ENCODE data around the gene IL12RB2. TPM values are rescaled to one million over a fixed set of nuclear protein-coding genes. Genes with fewer than 3 reads are reported as not detected.
A peak's percentile ranks its signal among the peaks of the same experiment; 100 is the strongest.

Gene IL12RB2, protein sequence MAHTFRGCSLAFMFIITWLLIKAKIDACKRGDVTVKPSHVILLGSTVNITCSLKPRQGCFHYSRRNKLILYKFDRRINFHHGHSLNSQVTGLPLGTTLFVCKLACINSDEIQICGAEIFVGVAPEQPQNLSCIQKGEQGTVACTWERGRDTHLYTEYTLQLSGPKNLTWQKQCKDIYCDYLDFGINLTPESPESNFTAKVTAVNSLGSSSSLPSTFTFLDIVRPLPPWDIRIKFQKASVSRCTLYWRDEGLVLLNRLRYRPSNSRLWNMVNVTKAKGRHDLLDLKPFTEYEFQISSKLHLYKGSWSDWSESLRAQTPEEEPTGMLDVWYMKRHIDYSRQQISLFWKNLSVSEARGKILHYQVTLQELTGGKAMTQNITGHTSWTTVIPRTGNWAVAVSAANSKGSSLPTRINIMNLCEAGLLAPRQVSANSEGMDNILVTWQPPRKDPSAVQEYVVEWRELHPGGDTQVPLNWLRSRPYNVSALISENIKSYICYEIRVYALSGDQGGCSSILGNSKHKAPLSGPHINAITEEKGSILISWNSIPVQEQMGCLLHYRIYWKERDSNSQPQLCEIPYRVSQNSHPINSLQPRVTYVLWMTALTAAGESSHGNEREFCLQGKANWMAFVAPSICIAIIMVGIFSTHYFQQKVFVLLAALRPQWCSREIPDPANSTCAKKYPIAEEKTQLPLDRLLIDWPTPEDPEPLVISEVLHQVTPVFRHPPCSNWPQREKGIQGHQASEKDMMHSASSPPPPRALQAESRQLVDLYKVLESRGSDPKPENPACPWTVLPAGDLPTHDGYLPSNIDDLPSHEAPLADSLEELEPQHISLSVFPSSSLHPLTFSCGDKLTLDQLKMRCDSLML
- 1 to 10 TPM; 3.6 to 5.3 TPM for total RNA-seq
- polyA plus RNA-seq: 1 to 10 TPM; 4.2 to 7.3 TPM

DNA sequence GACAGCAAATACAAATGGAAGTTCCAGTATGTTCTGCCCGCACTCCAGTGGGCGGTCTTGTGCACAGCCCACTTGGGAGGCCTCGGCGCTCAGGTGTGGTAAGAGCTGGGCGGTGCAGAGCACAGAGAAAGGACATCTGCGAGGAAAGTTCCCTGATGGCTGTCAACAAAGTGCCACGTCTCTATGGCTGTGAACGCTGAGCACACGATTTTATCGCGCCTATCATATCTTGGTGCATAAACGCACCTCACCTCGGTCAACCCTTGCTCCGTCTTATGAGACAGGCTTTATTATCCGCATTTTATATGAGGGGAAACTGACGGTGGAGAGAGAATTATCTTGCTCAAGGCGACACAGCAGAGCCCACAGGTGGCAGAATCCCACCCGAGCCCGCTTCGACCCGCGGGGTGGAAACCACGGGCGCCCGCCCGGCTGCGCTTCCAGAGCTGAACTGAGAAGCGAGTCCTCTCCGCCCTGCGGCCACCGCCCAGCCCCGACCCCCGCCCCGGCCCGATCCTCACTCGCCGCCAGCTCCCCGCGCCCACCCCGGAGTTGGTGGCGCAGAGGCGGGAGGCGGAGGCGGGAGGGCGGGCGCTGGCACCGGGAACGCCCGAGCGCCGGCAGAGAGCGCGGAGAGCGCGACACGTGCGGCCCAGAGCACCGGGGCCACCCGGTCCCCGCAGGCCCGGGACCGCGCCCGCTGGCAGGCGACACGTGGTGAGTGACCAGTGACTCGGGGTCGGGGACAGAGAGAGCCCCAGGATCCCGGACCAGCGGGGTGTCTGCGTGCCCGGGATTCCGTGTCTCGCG, at the start of gene IL12RB2:
Gene IL12RB2 (plus strand): TSS at position 623 of the 810 bp plus-strand sequence. CDS start 12,496 bp downstream, outside the sequence.
- no peaks in the 10 kb centered on the region for H3K9me3 Mint-ChIP-seq
- peaks cover 9 to 30% (median 15%) of the 10 kb centered on the region in 4 donors for H3K4me1 Mint-ChIP-seq
- H3K4me3 Mint-ChIP-seq: peak within 1 kb of the TSS; percentile 83 to 94 (median 88)
- intact Hi-C loops (cut with micrococcal nuclease): loop anchor here (2.0 kb wide), 1 partner anchor 29 kb away; no protein-coding TSS in a partner anchor
- DNase-seq: peak; percentile 26 to 63 (median 40)
- peak within 1 kb of the TSS; percentile 32 for H3K27ac ChIP-seq (ENCODE audit: low read depth, low read length)
- no peaks in the 10 kb centered on the region for H3K36me3 ChIP-seq (ENCODE audit: insufficient read depth, low read length)
- peaks cover 4 to 11% of the 10 kb centered on the region in 2 donors for H3K27me3 Mint-ChIP-seq
- no peaks in the 10 kb centered on the region for H3K9me3 ChIP-seq (ENCODE audit: control insufficient read depth in 1 of 2, low read length in 2 of 2)
- POLR2A ChIA-PET (ENCODE audit: partially characterized antibody): interaction anchor here (1.0 to 1.8 kb wide), 3 partner anchors 29 to 122 kb away, joined by 3 to 12 read pairs (median 4); partner anchors contain the start of gene SERBP1
- H3K4me3 ChIP-seq (ENCODE audit: low read length in 2 of 2): peak within 1 kb of the TSS; percentile 14 to 63
- H3K36me3 Mint-ChIP-seq: no peaks in the 10 kb centered on the region
- CTCF ChIA-PET (ENCODE audit: partially characterized antibody): interaction anchor here (0.9 kb wide), 1 partner anchor 453 kb away, joined by 3 read pairs; no protein-coding TSS in a partner anchor
- peak within 1 kb of the TSS; percentile 39 to 92 (median 86) for H3K27ac Mint-ChIP-seq
- peaks cover 13% of the 10 kb centered on the region for H3K4me1 ChIP-seq (ENCODE audit: insufficient read depth, low read length)
- no peaks in the 10 kb centered on the region for H3K27me3 ChIP-seq (ENCODE audit: insufficient read depth, low read length)

DNA sequence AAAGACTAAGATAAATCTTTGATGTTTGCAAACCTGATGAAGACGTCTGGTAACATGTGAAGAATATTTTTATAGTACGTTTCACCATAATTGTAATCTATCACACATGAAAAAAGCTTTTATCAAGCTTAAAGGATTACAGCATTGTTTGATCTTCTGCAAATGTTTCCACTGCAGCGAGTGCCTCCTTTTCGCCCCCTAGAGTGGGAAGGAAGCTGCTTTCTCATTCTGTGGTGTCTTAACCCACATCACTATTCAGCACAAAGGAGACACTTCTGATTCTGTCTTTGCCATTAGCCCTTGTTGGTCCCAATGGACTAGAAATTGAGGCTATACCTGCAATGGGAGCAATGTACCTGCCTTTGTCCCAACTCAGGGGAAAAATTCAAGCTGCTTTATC, 46.0 kb upstream of the IL12RB2 start:
- ChIA-PET CTCF (ENCODE audit: partially characterized antibody) (interaction anchor here (1.1 kb wide), 1 partner anchor 13 kb away, joined by 4 read pairs; no protein-coding TSS in a partner anchor), POLR2A (ENCODE audit: partially characterized antibody) (interaction anchor here (0.9 to 1.1 kb wide), 2 partner anchors 75 to 167 kb away, joined by 4 to 5 read pairs; no protein-coding TSS in a partner anchor)

DNA sequence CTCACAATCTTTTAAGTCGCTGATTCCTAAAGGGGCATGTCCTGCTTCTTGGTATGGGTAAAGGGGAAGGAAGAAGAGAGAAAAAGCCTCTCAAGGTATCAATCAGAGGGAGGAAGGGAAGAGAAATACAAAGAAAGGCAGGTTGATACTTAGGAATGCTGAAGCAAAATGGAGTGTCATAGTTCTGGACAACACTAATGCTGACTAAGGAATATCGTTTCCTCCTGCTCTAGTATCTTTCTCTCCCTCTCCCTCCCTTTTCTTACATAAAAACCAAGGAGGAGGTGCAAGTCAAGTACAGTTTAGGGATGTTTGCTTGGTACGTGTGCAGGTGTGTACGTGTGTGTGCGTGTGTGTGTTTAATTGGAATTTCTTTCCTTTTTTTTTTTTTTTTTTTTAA, 44.9 kb upstream of the IL12RB2 start:
- H3K4me1 ChIP-seq (ENCODE audit: insufficient read depth, low read length): peaks cover 12% of the 10 kb centered on the region
- Mint-ChIP-seq H3K4me3 (no peak overlapping the region), H3K9me3 (no peaks in the 10 kb centered on the region), H3K4me1 (peaks cover 11 to 22% (median 16%) of the 10 kb centered on the region in 4 donors), H3K36me3 (no peaks in the 10 kb centered on the region), H3K27me3 (no peaks in the 10 kb centered on the region), H3K27ac (peak overlapping the region in 1 of 7 donors; percentile 26)
- H3K36me3 ChIP-seq (ENCODE audit: insufficient read depth, low read length): no peaks in the 10 kb centered on the region
- no peaks in the 10 kb centered on the region for H3K9me3 ChIP-seq (ENCODE audit: control insufficient read depth in 1 of 2, low read length in 2 of 2)
- intact Hi-C loops (cut with micrococcal nuclease): no loop called here
- no peaks in the 10 kb centered on the region for H3K27me3 ChIP-seq (ENCODE audit: insufficient read depth, low read length)
- ChIA-PET CTCF (ENCODE audit: partially characterized antibody) (no interaction called here), POLR2A (ENCODE audit: partially characterized antibody) (interaction anchor here (0.7 kb wide), 1 partner anchor 74 kb away, joined by 3 read pairs; no protein-coding TSS in a partner anchor)
- H3K27ac ChIP-seq (ENCODE audit: low read depth, low read length): no peak overlapping the region
- no peak overlapping the region for H3K4me3 ChIP-seq (ENCODE audit: low read length in 2 of 2)
- no peak for DNase-seq

More for the DNA sequence above, 46.0 kb upstream of the IL12RB2 start:
- peaks cover 12% of the 10 kb centered on the region for H3K4me1 ChIP-seq (ENCODE audit: insufficient read depth, low read length)
- H3K4me3 ChIP-seq (ENCODE audit: low read length in 2 of 2): no peak overlapping the region
- H3K9me3 Mint-ChIP-seq: no peaks in the 10 kb centered on the region
- no peaks in the 10 kb centered on the region for H3K36me3 Mint-ChIP-seq
- no peak overlapping the region for H3K4me3 Mint-ChIP-seq
- no peak overlapping the region for H3K27ac ChIP-seq (ENCODE audit: low read depth, low read length)
- no peaks in the 10 kb centered on the region for H3K36me3 ChIP-seq (ENCODE audit: insufficient read depth, low read length)
- H3K9me3 ChIP-seq (ENCODE audit: control insufficient read depth in 1 of 2, low read length in 2 of 2): no peaks in the 10 kb centered on the region
- peaks cover 11 to 22% (median 17%) of the 10 kb centered on the region in 4 donors for H3K4me1 Mint-ChIP-seq
- intact Hi-C loops (cut with micrococcal nuclease): no loop called here
- DNase-seq: peak; percentile 3 to 36 (median 29)
- no peak overlapping the region for H3K27ac Mint-ChIP-seq
- H3K27me3 ChIP-seq (ENCODE audit: insufficient read depth, low read length): no peaks in the 10 kb centered on the region
- no peaks in the 10 kb centered on the region for H3K27me3 Mint-ChIP-seq

DNA sequence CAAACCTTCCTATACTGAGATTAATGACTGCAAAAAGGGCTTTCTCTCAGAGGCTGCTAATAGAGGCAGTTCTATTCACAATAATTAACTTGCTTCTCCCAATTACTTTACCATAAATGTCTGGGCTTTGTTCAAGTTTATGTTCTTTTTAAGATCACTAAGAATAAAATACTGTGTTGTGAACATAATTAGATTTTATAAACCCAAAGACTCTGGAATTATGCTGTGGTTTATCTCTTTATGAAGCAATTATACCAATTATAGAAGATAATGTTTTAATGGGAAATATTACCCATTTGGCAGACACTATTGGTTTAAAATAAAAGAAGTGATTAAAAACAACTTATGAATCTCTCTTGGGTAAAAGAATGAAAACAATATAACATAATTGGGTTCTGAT, 43.5 kb upstream of the IL12RB2 start:
- intact Hi-C loops (cut with micrococcal nuclease): no loop called here
- no peaks in the 10 kb centered on the region for H3K36me3 Mint-ChIP-seq
- Histone ChIP-seq H3K27ac (ENCODE audit: low read depth, low read length) (no peak overlapping the region), H3K27me3 (ENCODE audit: insufficient read depth, low read length) (no peaks in the 10 kb centered on the region), H3K36me3 (ENCODE audit: insufficient read depth, low read length) (no peaks in the 10 kb centered on the region), H3K4me1 (ENCODE audit: insufficient read depth, low read length) (peaks cover 12% of the 10 kb centered on the region), H3K4me3 (ENCODE audit: low read length in 2 of 2) (no peak overlapping the region), H3K9me3 (ENCODE audit: control insufficient read depth in 1 of 2, low read length in 2 of 2) (no peaks in the 10 kb centered on the region)
- DNase-seq: no peak
- ChIA-PET POLR2A (ENCODE audit: partially characterized antibody) (no interaction called here), CTCF (ENCODE audit: partially characterized antibody) (no interaction called here)
- peaks cover 11 to 22% (median 16%) of the 10 kb centered on the region in 4 donors for H3K4me1 Mint-ChIP-seq
- no peaks in the 10 kb centered on the region for H3K9me3 Mint-ChIP-seq
- H3K27ac Mint-ChIP-seq: no peak overlapping the region
- H3K27me3 Mint-ChIP-seq: no peaks in the 10 kb centered on the region
- H3K4me3 Mint-ChIP-seq: no peak overlapping the region

DNA sequence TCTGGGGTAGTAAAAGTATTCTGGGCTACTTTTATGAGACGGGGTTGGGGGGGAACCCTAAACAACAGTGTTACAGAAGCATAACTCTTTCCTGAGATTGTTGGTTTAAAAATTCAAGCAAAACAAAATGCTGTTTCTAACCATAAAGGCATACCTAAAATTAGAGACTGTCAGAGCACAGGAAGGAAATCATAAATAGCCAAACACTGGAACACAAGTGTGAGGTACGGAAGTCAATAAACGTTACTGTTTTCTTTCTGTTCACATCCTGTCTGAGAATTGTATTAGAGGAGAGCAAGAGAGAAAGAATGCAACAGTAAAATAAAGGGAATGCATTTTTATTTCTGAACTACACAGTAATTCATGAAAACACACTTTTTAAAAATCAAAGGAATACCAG, 42.8 kb upstream of the IL12RB2 start:
- Histone ChIP-seq H3K9me3 (ENCODE audit: control insufficient read depth in 1 of 2, low read length in 2 of 2) (no peaks in the 10 kb centered on the region), H3K4me1 (ENCODE audit: insufficient read depth, low read length) (peaks cover 12% of the 10 kb centered on the region), H3K4me3 (ENCODE audit: low read length in 2 of 2) (no peak overlapping the region), H3K36me3 (ENCODE audit: insufficient read depth, low read length) (no peaks in the 10 kb centered on the region), H3K27me3 (ENCODE audit: insufficient read depth, low read length) (no peaks in the 10 kb centered on the region), H3K27ac (ENCODE audit: low read depth, low read length) (no peak overlapping the region)
- POLR2A ChIA-PET (ENCODE audit: partially characterized antibody): no interaction called here
- intact Hi-C loops (cut with micrococcal nuclease): no loop called here
- Mint-ChIP-seq H3K4me1 (peaks cover 11 to 22% (median 16%) of the 10 kb centered on the region in 4 donors), H3K36me3 (no peaks in the 10 kb centered on the region), H3K27ac (peak overlapping the region; percentile 7 to 93 (median 65)), H3K9me3 (no peaks in the 10 kb centered on the region), H3K4me3 (peak overlapping the region in 7 of 8 donors; percentile 53 to 71 (median 63)), H3K27me3 (no peaks in the 10 kb centered on the region)
- DNase-seq: peak in 1 of 5 donors; percentile 1
- CTCF ChIA-PET (ENCODE audit: partially characterized antibody): interaction anchor here (0.6 kb wide), 1 partner anchor 40 kb away, joined by 3 read pairs; no protein-coding TSS in a partner anchor

DNA sequence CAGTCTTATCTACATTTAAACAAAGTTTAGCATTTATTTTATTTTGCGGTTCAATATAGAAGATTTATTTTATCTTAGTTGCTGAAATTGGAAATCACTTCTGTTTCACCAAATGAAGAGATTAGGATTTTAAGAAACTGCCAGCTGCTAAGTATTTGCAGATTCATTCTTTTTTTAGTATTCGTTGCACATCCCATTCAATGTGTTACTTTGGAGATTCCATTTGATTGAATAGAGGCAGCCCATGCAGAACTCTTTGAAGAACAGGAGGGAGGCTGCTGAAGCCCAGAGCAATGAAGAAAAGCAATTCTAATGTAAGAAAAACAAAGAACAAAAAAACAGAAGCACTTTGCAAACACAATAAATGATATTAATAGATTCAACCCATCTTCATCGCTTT, 38.6 kb upstream of the IL12RB2 start:
- Mint-ChIP-seq H3K4me3 (no peak overlapping the region), H3K27ac (no peak overlapping the region), H3K9me3 (peaks cover 0 to 8% (median 4%) of the 10 kb centered on the region in 8 donors), H3K4me1 (peaks cover 4 to 8% (median 6%) of the 10 kb centered on the region in 4 donors), H3K36me3 (no peaks in the 10 kb centered on the region), H3K27me3 (no peaks in the 10 kb centered on the region)
- ChIA-PET CTCF (ENCODE audit: partially characterized antibody) (interaction anchor here (0.8 kb wide), 1 partner anchor 51 kb away, joined by 3 read pairs; no protein-coding TSS in a partner anchor), POLR2A (ENCODE audit: partially characterized antibody) (no interaction called here)
- intact Hi-C loops (cut with micrococcal nuclease): no loop called here
- DNase-seq: no peak
- H3K9me3 ChIP-seq (ENCODE audit: control insufficient read depth in 1 of 2, low read length in 2 of 2): no peaks in the 10 kb centered on the region
- H3K4me3 ChIP-seq (ENCODE audit: low read length in 2 of 2): no peak overlapping the region
- H3K27ac ChIP-seq (ENCODE audit: low read depth, low read length): no peak overlapping the region
- H3K36me3 ChIP-seq (ENCODE audit: insufficient read depth, low read length): no peaks in the 10 kb centered on the region
- peaks cover 9% of the 10 kb centered on the region for H3K4me1 ChIP-seq (ENCODE audit: insufficient read depth, low read length)
- no peaks in the 10 kb centered on the region for H3K27me3 ChIP-seq (ENCODE audit: insufficient read depth, low read length)
